Stimulated activated naive B cell treated with anti-CD40 and anti-IgM and Interleukin-4, amounts not matched to agents 10 μg/mL and 1 μg/mL and 100 μg/mL, for 72 hours (primary cell): ENCODE measurements around the gene MLH3.
A peak's percentile ranks its signal among the peaks of the same experiment; 100 is the strongest.

Experiments used
- ATAC-seq, 2 donors: fragments of 150-1000 bp; cut with Tn5 transposase; replicated peaks; 2 replicates each; pipeline ENCODE4 v1.10.0; 2021; ENCODE audit warnings: moderate library complexity in 1 of 2
- DNase-seq: peaks from one replicate; pipeline ENCODE4 v3.0.0; 2021
- H3K27ac Mint-ChIP-seq: one replicate; pipeline ENCODE4 v1.8.0; 2022; ENCODE audit warnings: mild to moderate bottlenecking, mixed read lengths
- H3K27me3 Mint-ChIP-seq, 2 donors: one replicate each; pipeline ENCODE4 v1.8.0; 2022; ENCODE audit warnings: mixed read lengths in 2 of 2
- H3K36me3 Mint-ChIP-seq, 2 donors: one replicate each; pipeline ENCODE4 v1.8.0; 2022; ENCODE audit warnings: mixed read lengths in 2 of 2, mild to moderate bottlenecking in 1 of 2
- H3K4me1 Mint-ChIP-seq, 2 donors: one replicate each; pipeline ENCODE4 v1.8.0; 2022; ENCODE audit warnings: mixed read lengths in 2 of 2, mild to moderate bottlenecking in 1 of 2
- H3K4me3 Mint-ChIP-seq, 2 donors: one replicate each; pipeline ENCODE4 v1.8.0; 2022; ENCODE audit warnings: mild to moderate bottlenecking in 2 of 2, mixed read lengths in 2 of 2, moderate library complexity in 1 of 2
- H3K9me3 Mint-ChIP-seq, 2 donors: one replicate each; pipeline ENCODE4 v1.8.0; 2022; ENCODE audit warnings: mixed read lengths in 2 of 2, mild to moderate bottlenecking in 1 of 2

Gene MLH3

GRCh38 chr14:75054421-75054820 lies 3.2 kb upstream of the MLH3 start:
- Mint-ChIP-seq H3K27me3 (no peaks in the 10 kb centered on the region), H3K36me3 (peaks cover 9 to 40% of the 10 kb centered on the region in 2 donors), H3K9me3 (no peaks in the 10 kb centered on the region), H3K4me3 (no peak overlapping the region), H3K27ac (no peak overlapping the region), H3K4me1 (peaks cover 8 to 17% of the 10 kb centered on the region in 2 donors)
- ATAC-seq (no peak), DNase-seq (no peak)

DNA sequence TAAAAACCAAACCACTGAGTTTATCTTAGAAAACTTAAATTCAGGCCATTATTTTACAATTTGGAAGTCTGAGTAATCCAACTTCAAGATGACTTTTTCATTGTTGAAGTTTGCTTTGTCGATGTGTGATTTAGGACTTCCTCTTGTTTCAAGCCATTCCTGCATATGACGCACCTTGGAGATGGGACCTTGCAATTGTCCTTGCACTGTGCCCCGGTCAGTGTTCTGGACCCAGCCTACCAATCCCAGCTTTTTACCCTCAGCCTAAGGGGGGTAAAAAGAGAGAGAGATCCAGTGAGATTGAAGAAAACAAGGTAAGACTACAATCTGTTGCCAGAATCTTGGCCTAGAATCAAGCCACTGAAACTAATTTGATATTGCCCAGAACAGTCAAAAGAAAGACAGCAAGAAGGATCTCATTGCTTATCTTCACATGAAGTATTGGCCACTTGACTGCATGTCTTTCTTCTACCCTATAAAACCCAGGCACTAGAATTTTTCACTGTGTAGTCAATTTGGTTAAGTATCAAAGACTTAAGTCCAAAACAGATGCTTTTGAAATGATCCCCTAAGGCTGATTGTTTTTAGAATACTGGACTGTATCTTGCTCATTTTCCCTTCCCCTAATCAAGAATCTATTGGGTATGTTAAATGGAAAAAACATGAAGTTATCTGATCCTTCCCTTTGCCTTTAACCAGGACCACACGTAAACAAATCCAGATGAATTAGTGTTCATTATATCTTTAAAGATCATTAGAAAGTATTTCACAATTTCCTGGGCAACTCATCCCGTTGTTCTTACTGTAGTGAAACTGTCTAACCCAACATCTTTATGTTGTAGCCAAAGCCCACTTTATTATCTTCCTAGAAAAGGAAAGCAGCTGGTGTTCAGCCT lies 2.4 kb upstream of the MLH3 start:
- Mint-ChIP-seq H3K27ac (no peak overlapping the region), H3K36me3 (peaks cover 10 to 39% of the 10 kb centered on the region in 2 donors), H3K27me3 (no peaks in the 10 kb centered on the region), H3K9me3 (no peaks in the 10 kb centered on the region), H3K4me1 (peaks cover 11 to 17% of the 10 kb centered on the region in 2 donors), H3K4me3 (no peak overlapping the region)
- DNase-seq (no peak), ATAC-seq (no peak)

GRCh38 chr14:75051556-75051899 lies 261 bp upstream of the MLH3 start:
- Mint-ChIP-seq H3K27ac (peak overlapping the region; percentile 96), H3K4me3 (peak overlapping the region; percentile 92 to 94), H3K9me3 (no peaks in the 10 kb centered on the region), H3K4me1 (peaks cover 11 to 21% of the 10 kb centered on the region in 2 donors), H3K36me3 (peaks cover 12 to 39% of the 10 kb centered on the region in 2 donors), H3K27me3 (no peaks in the 10 kb centered on the region)
- no peak for DNase-seq
- ATAC-seq: peak in 1 of 2 donors; percentile 46

- H3K27me3 Mint-ChIP-seq: no peaks in the 10 kb centered on the region
- peak overlapping the region; percentile 26 for H3K27ac Mint-ChIP-seq
- no peaks in the 10 kb centered on the region for H3K9me3 Mint-ChIP-seq
- ATAC-seq (no peak), DNase-seq (no peak)
- H3K4me1 Mint-ChIP-seq: peaks cover 16 to 31% of the 10 kb centered on the region in 2 donors
- peaks cover 9 to 39% of the 10 kb centered on the region in 2 donors for H3K36me3 Mint-ChIP-seq
- peak overlapping the region; percentile 40 to 94 for H3K4me3 Mint-ChIP-seq
Observed at GRCh38 chr14:75049731-75050201, 1.5 kb downstream of the MLH3 start.

DNA sequence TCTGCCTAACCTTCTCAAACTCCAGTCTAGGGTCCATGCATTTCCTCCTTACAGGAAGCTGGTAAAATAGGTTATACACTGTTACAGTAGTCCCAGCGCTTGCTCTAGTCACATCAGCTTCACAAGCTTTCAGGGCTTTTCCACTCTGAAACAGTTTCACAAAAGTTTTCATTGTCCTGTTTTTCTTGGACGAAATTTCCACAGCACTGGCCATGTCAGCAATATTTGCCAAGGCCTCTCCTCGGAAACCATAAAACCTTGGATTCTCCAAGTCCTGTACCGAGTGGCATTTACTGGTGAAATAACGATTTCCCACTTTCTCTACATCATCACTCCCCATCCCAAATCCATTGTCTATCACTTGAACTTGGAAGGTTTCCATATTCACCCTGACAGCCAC lies 2.1 kb downstream of the MLH3 start:
- Mint-ChIP-seq H3K9me3 (no peaks in the 10 kb centered on the region), H3K27me3 (no peaks in the 10 kb centered on the region), H3K4me3 (no peak overlapping the region), H3K4me1 (peaks cover 18 to 32% of the 10 kb centered on the region in 2 donors), H3K36me3 (peaks cover 6 to 34% of the 10 kb centered on the region in 2 donors), H3K27ac (no peak overlapping the region)
- DNase-seq: no peak
- ATAC-seq: no peak

GRCh38 chr14:75048101-75048500 lies 3.2 kb downstream of the MLH3 start:
- DNase-seq: no peak
- no peak for ATAC-seq
- Mint-ChIP-seq H3K36me3 (peaks cover 6 to 30% of the 10 kb centered on the region in 2 donors), H3K27me3 (no peaks in the 10 kb centered on the region), H3K4me1 (peaks cover 18 to 32% of the 10 kb centered on the region in 2 donors), H3K4me3 (no peak overlapping the region), H3K27ac (no peak overlapping the region), H3K9me3 (no peaks in the 10 kb centered on the region)

DNA sequence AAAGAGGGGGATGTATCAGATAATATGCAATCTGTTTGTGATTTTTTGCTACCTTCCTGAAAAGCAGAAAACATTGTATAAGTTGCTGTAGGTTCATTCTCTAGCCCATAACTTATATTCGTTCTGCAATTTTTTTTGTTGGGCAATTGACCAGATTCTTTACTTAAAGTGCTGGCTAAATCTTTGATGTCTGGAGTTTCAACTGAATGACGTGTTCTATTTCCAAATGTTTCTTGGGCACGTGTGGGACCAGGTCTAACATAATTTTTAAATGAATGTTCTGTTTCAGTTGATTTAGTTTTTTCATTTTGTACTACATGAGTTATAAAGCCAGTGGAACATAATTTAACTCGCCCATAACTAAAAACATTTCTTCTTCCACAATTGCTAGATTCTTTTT lies 3.8 kb downstream of the MLH3 start:
- Mint-ChIP-seq H3K9me3 (no peaks in the 10 kb centered on the region), H3K27me3 (no peaks in the 10 kb centered on the region), H3K27ac (no peak overlapping the region), H3K4me1 (peaks cover 18 to 32% of the 10 kb centered on the region in 2 donors), H3K4me3 (no peak overlapping the region), H3K36me3 (peaks cover 7 to 30% of the 10 kb centered on the region in 2 donors)
- ATAC-seq (no peak), DNase-seq (no peak)

GRCh38 chr14:75046899-75047298 lies 4.4 kb downstream of the MLH3 start:
- DNase-seq (no peak), ATAC-seq (no peak)
- peaks cover 18 to 32% of the 10 kb centered on the region in 2 donors for H3K4me1 Mint-ChIP-seq
- peaks cover 7 to 30% of the 10 kb centered on the region in 2 donors for H3K36me3 Mint-ChIP-seq
- H3K9me3 Mint-ChIP-seq: no peaks in the 10 kb centered on the region
- no peak overlapping the region for H3K4me3 Mint-ChIP-seq
- H3K27ac Mint-ChIP-seq: no peak overlapping the region
- no peaks in the 10 kb centered on the region for H3K27me3 Mint-ChIP-seq

DNA sequence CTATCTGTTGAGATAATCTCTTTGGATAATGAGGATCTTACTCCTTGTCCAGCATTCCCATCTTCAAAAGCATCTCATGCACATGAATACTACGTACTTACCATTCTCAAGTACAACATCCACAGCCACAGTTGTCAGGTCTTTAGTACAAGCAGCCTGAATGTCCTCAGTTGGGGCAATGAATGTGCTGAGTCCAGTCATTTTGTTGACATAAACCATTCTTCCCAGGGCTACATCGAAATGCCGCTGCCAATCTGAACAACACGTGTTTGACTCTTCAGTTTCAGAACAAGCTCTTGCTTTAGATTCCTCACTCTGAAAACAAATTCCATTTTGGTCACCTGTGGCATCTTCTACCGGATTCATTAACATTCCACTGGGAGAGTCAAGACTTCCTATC lies 5.0 kb downstream of the MLH3 start:
- Mint-ChIP-seq H3K9me3 (no peaks in the 10 kb centered on the region), H3K27ac (no peak overlapping the region), H3K27me3 (no peaks in the 10 kb centered on the region), H3K36me3 (peaks cover 8 to 29% of the 10 kb centered on the region in 2 donors), H3K4me1 (peaks cover 14 to 29% of the 10 kb centered on the region in 2 donors), H3K4me3 (no peak overlapping the region)
- DNase-seq (no peak), ATAC-seq (no peak)

GRCh38 chr14:75044752-75045151 lies 6.5 kb downstream of the MLH3 start:
- Mint-ChIP-seq H3K4me3 (no peak overlapping the region), H3K36me3 (peaks cover 11 to 35% of the 10 kb centered on the region in 2 donors), H3K4me1 (peaks cover 10 to 16% of the 10 kb centered on the region in 2 donors), H3K27ac (no peak overlapping the region), H3K9me3 (no peaks in the 10 kb centered on the region), H3K27me3 (no peaks in the 10 kb centered on the region)
- no peak for DNase-seq
- no peak for ATAC-seq

- H3K4me3 Mint-ChIP-seq: no peak overlapping the region
- no peaks in the 10 kb centered on the region for H3K9me3 Mint-ChIP-seq
- H3K27ac Mint-ChIP-seq: no peak overlapping the region
- peaks cover 10 to 33% of the 10 kb centered on the region in 2 donors for H3K36me3 Mint-ChIP-seq
- ATAC-seq (no peak), DNase-seq (no peak)
- no peaks in the 10 kb centered on the region for H3K27me3 Mint-ChIP-seq
- peaks cover 9 to 16% of the 10 kb centered on the region in 2 donors for H3K4me1 Mint-ChIP-seq
Observed at GRCh38 chr14:75044322-75044721, 6.9 kb downstream of the MLH3 start.

- Mint-ChIP-seq H3K4me1 (peaks cover 7 to 11% of the 10 kb centered on the region in 2 donors), H3K36me3 (peaks cover 9 to 34% of the 10 kb centered on the region in 2 donors), H3K27ac (no peak overlapping the region), H3K4me3 (no peak overlapping the region), H3K27me3 (no peaks in the 10 kb centered on the region), H3K9me3 (no peaks in the 10 kb centered on the region)
- no peak for DNase-seq
- no peak for ATAC-seq
Observed at GRCh38 chr14:75042035-75042434, 9.2 kb downstream of the MLH3 start.

DNA sequence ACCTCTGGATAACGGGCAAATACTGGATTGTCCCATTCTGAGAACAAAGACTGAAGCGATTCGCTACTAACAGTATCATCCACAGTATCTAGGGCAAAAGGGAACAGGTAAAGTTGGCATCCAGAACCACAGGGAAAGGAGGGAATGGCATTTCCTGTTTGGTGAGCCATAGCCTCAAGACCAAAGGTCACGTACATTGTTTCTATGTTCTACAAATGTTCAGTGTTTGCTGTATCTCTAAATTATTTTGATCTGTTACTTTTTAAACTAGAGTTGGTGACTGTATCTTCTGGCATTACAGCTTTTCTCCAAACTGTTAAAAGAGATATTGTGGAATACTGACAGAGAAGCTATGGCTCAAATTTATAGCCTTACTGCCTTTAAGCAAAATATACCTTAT lies 9.7 kb downstream of the MLH3 start:
- no peak overlapping the region for H3K4me3 Mint-ChIP-seq
- H3K27me3 Mint-ChIP-seq: no peaks in the 10 kb centered on the region
- H3K4me1 Mint-ChIP-seq: peaks cover 9 to 11% of the 10 kb centered on the region in 2 donors
- no peaks in the 10 kb centered on the region for H3K9me3 Mint-ChIP-seq
- H3K36me3 Mint-ChIP-seq: peaks cover 14 to 38% of the 10 kb centered on the region in 2 donors
- DNase-seq (no peak), ATAC-seq (no peak)
- no peak overlapping the region for H3K27ac Mint-ChIP-seq

DNA sequence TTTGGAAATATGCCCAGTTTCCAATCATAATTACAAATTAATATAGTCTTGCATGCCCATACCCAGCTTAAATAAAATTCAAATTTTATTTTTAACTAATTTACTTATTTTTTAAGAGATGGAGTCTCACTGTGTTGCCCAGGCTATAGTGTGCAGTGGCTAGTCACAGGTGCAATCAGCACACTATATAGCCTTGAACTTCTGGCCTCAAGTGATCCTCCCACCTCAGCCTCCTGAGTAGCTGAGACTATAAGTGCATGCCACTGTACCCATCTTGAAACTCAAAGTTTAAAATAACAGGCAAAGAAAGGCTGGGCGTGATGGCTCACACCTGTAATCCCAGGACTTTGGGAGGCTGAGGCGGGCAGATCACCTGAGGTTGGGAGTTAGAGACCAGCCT lies 10.3 kb downstream of the MLH3 start:
- Mint-ChIP-seq H3K4me3 (no peak overlapping the region), H3K9me3 (no peaks in the 10 kb centered on the region), H3K36me3 (peaks cover 16 to 37% of the 10 kb centered on the region in 2 donors), H3K27ac (peak overlapping the region; percentile 51), H3K27me3 (no peaks in the 10 kb centered on the region), H3K4me1 (peaks cover 6 to 10% of the 10 kb centered on the region in 2 donors)
- ATAC-seq: no peak
- DNase-seq: no peak

GRCh38 chr14:75040507-75040906 lies 10.8 kb downstream of the MLH3 start:
- Mint-ChIP-seq H3K36me3 (peaks cover 18 to 37% of the 10 kb centered on the region in 2 donors), H3K4me3 (no peak overlapping the region), H3K27ac (no peak overlapping the region), H3K4me1 (peaks cover 3 to 6% of the 10 kb centered on the region in 2 donors), H3K9me3 (no peaks in the 10 kb centered on the region), H3K27me3 (no peaks in the 10 kb centered on the region)
- ATAC-seq (no peak), DNase-seq (no peak)
